ENCODE data around the gene SLC13A4.

GRCh38 chr7:135704698-135705097, 23.3 kb downstream of the SLC13A4 start:
- no peak for TF ChIP-seq CTCF (conservative IDR thresholded peaks at IDR 0.05 in 1 of 2, IDR thresholded peaks at IDR 0.05 in 1 of 2; ENCODE audit: low read depth in 1 of 2, low read length in 2 of 2)
- TF ChIP-seq EZH2 (IDR thresholded peaks at IDR 0.05; ENCODE audit: low read length, missing control alignments): no peak

Measured in fibroblast of lung (primary cell).